H1 (cell line): ENCODE measurements around the gene ENTREP1. TPM values are rescaled to one million over a fixed set of nuclear protein-coding genes. Genes with fewer than 3 reads are reported as not detected.

Source experiments
- ASH2L ChIP-seq: fragments of 200-600, 300-600 bp; sonication (generic); IDR thresholded peaks from one replicate; pipeline ENCODE4 v1.7.1; 2017; ENCODE audit warnings: low read length
- BCL11A ChIP-seq, 2 experiments: IDR thresholded peaks; one replicate each; pipeline ENCODE4 v1.6.1; 2011; ENCODE audit warnings: low read depth in 2 of 2, low read length in 2 of 2, mild to moderate bottlenecking in 2 of 2
- CTBP2 ChIP-seq: IDR thresholded peaks from 2 replicates; pipeline ENCODE4 v1.7.0; 2011; ENCODE audit warnings: borderline replicate concordance, mild to moderate bottlenecking, moderate library complexity, mixed read lengths, low read length; ENCODE audit not compliant: insufficient read depth, insufficient read length
- CTCF ChIP-seq, 3 experiments: IDR thresholded peaks; 1 replicate in 2 of 3; 2 replicates in 1 of 3; pipeline versions ENCODE4 v1.5.1 to v1.6.1; 2011; ENCODE audit warnings: low read length in 3 of 3, mild to moderate bottlenecking in 3 of 3, inconsistent platforms in 2 of 3, low read depth in 1 of 3, moderate library complexity in 1 of 3; ENCODE audit not compliant: insufficient read depth in 1 of 3; ENCODE audit errors: control extremely low read depth in 1 of 3
- JUN ChIP-seq: IDR thresholded peaks from 2 replicates; pipeline ENCODE4 v1.6.1; 2011; ENCODE audit warnings: low read depth, mild to moderate bottlenecking, improper control_type of control experiment, low read length
- KDM1A ChIP-seq: fragments of 200-600, 300-600 bp; sonication (generic); IDR thresholded peaks from 2 replicates; pipeline ENCODE4 v1.7.1; 2016; ENCODE audit warnings: mild to moderate bottlenecking, low read length, borderline replicate concordance
- KDM4A ChIP-seq: IDR thresholded peaks from one replicate; pipeline ENCODE4 v1.7.1; 2012; ENCODE audit warnings: low read depth, mild to moderate bottlenecking, moderate library complexity, low read length, inconsistent platforms; ENCODE audit not compliant: severe bottlenecking
- KDM5A ChIP-seq: fragments of 200-600 bp; IDR thresholded peaks from 2 replicates; pipeline ENCODE4 v1.7.1; 2012; ENCODE audit warnings: mild to moderate bottlenecking, low read length, inconsistent platforms, mixed read lengths
- MAX ChIP-seq: IDR thresholded peaks from 2 replicates; pipeline ENCODE4 v1.6.1; 2012; ENCODE audit warnings: inconsistent platforms
- PHF8 ChIP-seq: fragments of 200-600 bp; sonication (generic); conservative IDR thresholded peaks from 2 replicates; pipeline ENCODE4 v1.7.1; 2012; ENCODE audit warnings: low read depth, mild to moderate bottlenecking, inconsistent platforms, low read length, moderate library complexity
- POLR2AphosphoS5 ChIP-seq: IDR thresholded peaks from 2 replicates; pipeline ENCODE4 v1.6.1; 2011; ENCODE audit warnings: low read depth, low read length
- POU5F1 ChIP-seq: IDR thresholded peaks from 2 replicates; pipeline ENCODE4 v1.6.1; 2011; ENCODE audit warnings: low read depth, mild to moderate bottlenecking, low read length, moderate library complexity
- RAD21 ChIP-seq, 2 experiments: IDR thresholded peaks in 1 of 2; conservative IDR thresholded peaks in 1 of 2; 2 replicates each; pipeline ENCODE4 v1.6.1; 2011; ENCODE audit warnings: low read depth in 2 of 2, low read length in 2 of 2, improper control_type of control experiment in 1 of 2, inconsistent platforms in 1 of 2, mild to moderate bottlenecking in 1 of 2, moderate library complexity in 1 of 2
- RBBP5 ChIP-seq: IDR thresholded peaks from 2 replicates; pipeline ENCODE4 v1.7.1; 2012; ENCODE audit warnings: low read depth, mild to moderate bottlenecking, inconsistent platforms, low read length, moderate library complexity, borderline replicate concordance
- SIN3A ChIP-seq, 2 experiments: IDR thresholded peaks in 1 of 2; conservative IDR thresholded peaks in 1 of 2; 2 replicates each; pipeline ENCODE4 v1.6.1; 2011 to 2012; ENCODE audit warnings: low read length in 2 of 2, improper control_type of control experiment in 1 of 2, low read depth in 1 of 2, mild to moderate bottlenecking in 1 of 2
- SP2 ChIP-seq: IDR thresholded peaks from 2 replicates; pipeline ENCODE4 v1.6.1; 2012; ENCODE audit warnings: mild to moderate bottlenecking, low read length, inconsistent platforms
- TBP ChIP-seq: IDR thresholded peaks from 2 replicates; pipeline ENCODE4 v1.6.1; 2011; ENCODE audit warnings: low read depth, low read length, improper control_type of control experiment
- TCF12 ChIP-seq: IDR thresholded peaks from 2 replicates; pipeline ENCODE4 v1.6.1; 2011; ENCODE audit warnings: low read depth, mild to moderate bottlenecking, low read length
- TEAD4 ChIP-seq: IDR thresholded peaks from 2 replicates; pipeline ENCODE4 v1.6.1; 2012; ENCODE audit warnings: low read depth, low read length, inconsistent platforms, mixed read lengths
- ZNF274 ChIP-seq: IDR thresholded peaks from 2 replicates; pipeline ENCODE4 v1.7.0; 2012; ENCODE audit warnings: low read length, borderline replicate concordance; ENCODE audit errors: extremely low read depth
- polyA plus RNA-seq, 7 experiments: library from polyadenylated mRNA; depleted of rRNA in 3 of 7; stranded (reverse) in 5 of 7; unstranded in 2 of 7; fragments of >200 nt in 5 of 7; fragments of 200-250 nt in 2 of 7; gene quantifications; 1 replicate in 5 of 7; 2 replicates in 1 of 7; 4 replicates in 1 of 7; pipeline versions ENCODE4 v1.2.1 to v1.2.3, GENCODE V29; 2011 to 2013; ENCODE audit warnings: missing spikeins in 2 of 7, mixed read lengths in 2 of 7
- total RNA-seq: library from RNA; stranded (reverse); fragmentation: NEBNext Ultra II Directional; extraction: Animal tissue kit (Norgen Biotek cat#: 25700); gene quantifications from 2 replicates; pipeline ENCODE4 v1.2.1, GENCODE V29; 2021

Gene ENTREP1
- total and polyA plus RNA-seq, 2 of the 8 experiments (the other 6 are each of a cell fraction or from before 2014, with no cell fraction given): 15.3 to 25.0 TPM

DNA sequence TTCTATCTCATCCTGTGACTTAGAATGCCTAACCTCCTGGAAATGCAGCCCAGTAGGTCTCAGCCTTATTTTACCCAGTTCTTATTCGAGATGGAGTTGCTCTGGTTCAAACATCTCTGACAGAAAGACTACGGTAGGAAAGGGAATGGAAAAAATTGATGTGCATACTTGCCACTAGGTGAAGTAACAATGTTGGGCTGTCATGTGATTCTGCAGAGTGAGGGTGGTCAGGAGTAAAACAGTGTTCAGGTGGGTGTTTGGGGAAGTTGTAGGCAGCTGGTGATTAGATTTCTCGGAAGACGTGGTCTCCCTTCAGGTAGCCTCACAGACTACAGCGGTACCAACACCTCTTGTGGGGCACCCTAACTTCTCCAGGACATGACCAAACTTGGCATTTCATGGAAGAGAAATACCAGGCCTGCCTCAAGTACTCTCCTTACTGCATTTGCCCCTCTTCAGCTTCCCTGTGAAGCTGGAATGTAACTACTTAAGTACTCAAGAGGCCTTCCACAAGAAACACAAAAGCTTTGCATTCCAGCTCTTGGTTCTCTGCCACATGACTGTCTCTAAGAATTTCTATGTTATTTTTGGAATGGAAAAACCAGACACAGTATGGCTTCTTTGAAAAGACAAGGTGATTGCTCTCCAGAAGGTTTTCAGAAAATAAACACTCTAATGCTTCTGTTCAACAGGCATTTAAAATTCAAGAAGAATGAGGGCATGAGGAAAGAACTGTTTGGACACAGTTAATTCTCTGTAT is 17.4 kb upstream of the ENTREP1 start (continued):
- no peak for TF ChIP-seq JUN
- TF ChIP-seq POU5F1: 0 out of 2 replicates have a peak, but pooled peaks have one; percentile 20
- peak; percentile 33; the same call in 1 of the 2 replicates for TF ChIP-seq RBBP5
- TF ChIP-seq TEAD4: peak; percentile 99
- TF ChIP-seq SP2: no peak
- TF ChIP-seq ASH2L: peak; percentile 73
- TF ChIP-seq TCF12: peak; percentile 91
- no peak for TF ChIP-seq ZNF274
- peak; percentile 44; the same call in 1 of the 2 replicates for TF ChIP-seq TBP
- no peak for TF ChIP-seq KDM5A
- peak in 1 of 2 experiments; percentile 19 for TF ChIP-seq BCL11A (IDR thresholded peaks at IDR 0.05; ENCODE audit: low read depth in 2 of 2, low read length in 2 of 2)
- no peak for TF ChIP-seq SIN3A (conservative IDR thresholded peaks at IDR 0.05 in 1 of 2, IDR thresholded peaks at IDR 0.05 in 1 of 2; ENCODE audit: low read depth in 1 of 2, low read length in 2 of 2)
- peak; percentile 50; the same call in 1 of the 2 replicates for TF ChIP-seq POLR2AphosphoS5
- TF ChIP-seq KDM1A: 0 out of 2 replicates have a peak, but pooled peaks have one; percentile 22
- TF ChIP-seq KDM4A: no peak
- peak in 1 of 3 experiments; percentile 16; a peak in 1 of 4 replicates for TF ChIP-seq CTCF (IDR thresholded peaks at IDR 0.05; ENCODE audit: control extremely low read depth in 1 of 3, insufficient read depth in 1 of 3, low read depth in 1 of 3, low read length in 3 of 3)
- TF ChIP-seq CTBP2: peak; percentile 86
- no peak for TF ChIP-seq PHF8
- 0 out of 2 replicates have a peak, but pooled peaks have one; percentile 13 for TF ChIP-seq MAX
- TF ChIP-seq RAD21 (IDR thresholded peaks at IDR 0.05 in 1 of 2, conservative IDR thresholded peaks at IDR 0.05 in 1 of 2; ENCODE audit: low read depth in 2 of 2, low read length in 2 of 2): peak in 1 of 2 experiments; percentile 3; a peak in 1 of 4 replicates
